Activated T-helper 1 cell treated with Interleukin-2 at 50 U/mL for 16 hours (primary cell): ENCODE data around the gene SLC16A6.
"Not testable (repeated sequence)": the region's sequence is repeated elsewhere in the genome, so short reads cannot be mapped to it uniquely, and the experiment has no call there.

Experiments used
- DNase-seq: peaks from one replicate; pipeline ENCODE4 v3.0.0-alpha.2; 2020; ENCODE audit warnings: low read depth

The SLC16A6 gene

DNA sequence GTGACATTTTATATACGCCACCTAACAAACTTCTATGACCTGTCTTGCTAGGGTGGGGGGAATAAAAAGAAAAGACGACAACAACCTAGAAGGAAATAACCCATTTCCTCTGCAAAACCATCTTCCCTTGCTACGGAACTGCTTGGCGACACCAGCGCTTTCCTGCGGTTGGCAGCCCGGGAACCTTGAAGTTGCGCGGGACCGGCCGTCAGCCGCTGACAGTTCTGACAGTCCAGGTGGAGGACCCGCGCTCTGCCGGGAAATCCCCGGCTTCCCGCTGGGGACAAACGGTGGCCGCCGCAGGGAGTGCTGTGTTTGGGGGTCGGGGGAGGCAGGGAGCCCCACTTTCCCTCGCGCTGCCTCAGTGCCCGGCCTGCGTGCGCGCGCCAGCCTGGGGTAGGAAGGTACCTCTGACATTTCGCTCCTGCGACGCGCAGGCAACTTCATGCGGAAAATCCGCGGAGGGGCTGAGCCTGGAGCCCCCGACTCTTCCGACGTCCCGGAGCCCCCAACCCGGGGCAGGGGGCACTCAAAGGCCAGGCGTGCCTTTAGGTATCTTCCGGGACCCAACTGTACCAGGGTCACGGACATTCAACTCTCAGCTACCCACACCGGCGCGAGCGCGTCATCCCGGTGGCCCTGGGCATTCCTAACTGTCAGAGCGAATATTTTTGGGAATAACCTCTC is 516 bp downstream of the SLC16A6 start:
- DNase-seq: peak; percentile 40

DNA sequence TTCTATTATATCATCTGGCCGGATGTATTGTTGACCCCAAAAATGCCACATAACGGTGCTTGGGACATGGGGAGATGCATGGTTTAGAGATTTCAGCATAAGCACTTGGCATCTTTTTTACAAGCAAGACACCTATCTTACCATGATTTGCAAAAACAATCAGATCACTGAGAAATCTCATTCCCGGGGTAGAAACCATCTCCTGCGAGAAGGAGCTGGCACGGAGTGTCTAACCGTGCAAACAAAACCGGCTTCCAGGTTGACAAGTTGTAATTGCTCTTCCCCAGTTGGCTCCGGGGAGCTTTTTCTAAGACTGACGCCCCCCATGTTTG is 1.0 kb downstream of the SLC16A6 start:
- no peak for DNase-seq

GRCh38 chr17:68289473-68289872 is 1.5 kb downstream of the SLC16A6 start:
- DNase-seq: no peak

DNA sequence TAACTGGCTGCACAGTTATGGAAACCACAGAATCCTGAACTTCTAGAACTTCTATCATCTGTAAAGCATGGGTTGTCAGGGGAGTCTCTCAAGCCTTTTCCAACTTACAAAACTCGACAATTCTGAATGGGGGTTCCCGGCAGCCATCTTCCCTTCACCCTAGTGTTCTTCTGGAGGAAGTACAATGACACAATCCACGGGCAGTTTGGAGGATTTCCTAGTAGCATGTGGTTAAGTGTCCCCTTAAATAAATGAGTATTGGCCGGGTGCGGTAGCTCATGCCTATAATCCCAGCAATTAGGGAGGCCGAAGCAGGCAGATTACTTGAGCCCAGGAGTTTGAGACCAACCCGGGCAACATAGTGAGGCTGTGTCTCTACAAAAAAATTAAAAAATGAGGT is 2.1 kb downstream of the SLC16A6 start:
- DNase-seq: no peak

DNA sequence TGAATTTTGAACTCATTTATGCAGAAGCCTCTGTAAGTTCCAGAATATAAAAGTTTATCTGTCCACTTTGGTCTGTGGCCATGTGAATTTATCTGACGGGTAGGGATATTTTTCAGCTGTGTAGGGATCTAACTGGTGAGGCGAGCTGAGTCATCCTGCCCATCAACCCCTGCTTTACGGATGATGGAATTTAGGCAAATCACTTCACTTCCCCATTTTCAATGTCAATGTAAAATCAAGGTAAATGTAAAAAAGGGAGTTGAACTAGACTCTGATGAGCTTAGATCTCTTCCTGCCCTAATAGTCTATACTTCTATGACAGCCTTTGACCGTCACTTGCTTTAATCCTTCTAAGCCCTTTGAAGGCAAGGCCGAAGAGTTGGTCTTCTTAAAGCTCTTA is 2.6 kb downstream of the SLC16A6 start:
- no peak for DNase-seq

- DNase-seq: not testable (repeated sequence)
Observed at GRCh38 chr17:68281965-68282364, 9.0 kb downstream of the SLC16A6 start.

DNA sequence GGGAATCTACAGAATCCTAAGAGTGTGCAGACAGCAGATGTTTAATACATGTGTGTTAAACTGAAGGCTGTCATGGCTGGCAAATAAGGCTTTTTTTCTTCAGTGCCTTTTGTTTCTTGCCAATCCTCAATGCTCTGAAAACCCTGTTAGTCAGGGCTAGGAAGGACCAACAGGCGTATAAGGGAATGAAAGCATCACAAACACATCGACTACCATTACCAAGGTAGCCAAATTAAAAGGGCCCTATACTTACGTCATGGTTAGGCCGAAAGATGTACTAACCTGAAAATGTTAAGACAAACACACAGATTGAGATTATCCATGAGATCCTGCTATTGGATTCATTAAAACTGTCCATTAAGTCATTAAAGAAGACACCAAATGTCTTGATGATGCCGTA is 13.1 kb downstream of the SLC16A6 start:
- DNase-seq: no peak

DNA sequence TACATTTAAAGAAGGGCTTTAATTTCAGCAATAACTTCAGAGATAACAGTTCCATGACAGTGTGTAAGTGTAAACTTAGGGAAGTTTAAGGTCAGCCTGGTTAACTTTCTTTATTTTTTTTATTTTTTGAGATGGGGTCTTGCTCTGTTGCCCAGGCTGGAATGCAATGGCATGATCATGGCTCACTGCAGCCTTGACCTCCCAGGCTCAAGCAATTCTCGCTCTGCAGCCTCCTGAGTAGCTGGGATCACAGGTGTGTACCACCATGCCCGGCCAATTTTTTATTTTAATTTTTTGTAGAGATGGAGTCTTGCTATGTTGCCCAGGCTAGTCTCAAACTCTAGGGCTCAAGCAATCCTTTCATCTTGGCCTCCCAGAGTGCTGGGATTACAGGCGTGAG is 14.6 kb downstream of the SLC16A6 start:
- not testable (repeated sequence) for DNase-seq

- DNase-seq: no peak
Observed at GRCh38 chr17:68273722-68274121, 17.2 kb downstream of the SLC16A6 start.

- DNase-seq: not testable (repeated sequence)
Observed at GRCh38 chr17:68265833-68266232, 25.1 kb downstream of the SLC16A6 start.

GRCh38 chr17:68263101-68263681 is 27.7 kb downstream of the SLC16A6 start:
- DNase-seq: not testable (repeated sequence)

DNA sequence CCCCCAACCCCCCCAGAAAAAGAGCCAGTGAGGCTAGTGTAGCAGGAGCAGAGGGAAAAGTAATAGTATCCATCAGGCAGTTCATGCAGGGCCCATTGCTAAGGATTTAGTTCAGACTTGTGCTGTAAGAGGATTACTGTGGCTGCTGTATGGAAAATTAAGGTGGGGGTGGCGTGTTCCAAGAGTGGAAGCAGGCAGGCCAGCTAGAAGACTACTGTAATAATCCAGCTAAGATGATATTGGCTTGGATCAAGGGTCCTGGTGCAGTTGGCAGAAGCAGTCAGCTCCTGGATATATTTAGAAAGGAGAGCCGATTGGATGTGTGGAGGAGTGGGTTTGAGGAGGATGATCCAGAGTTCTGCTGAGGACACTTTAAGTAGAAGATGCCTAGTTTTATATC is 28.5 kb downstream of the SLC16A6 start:
- DNase-seq: not testable (repeated sequence)

GRCh38 chr17:68260051-68260762 is 30.7 kb downstream of the SLC16A6 start:
- no peak for DNase-seq

DNA sequence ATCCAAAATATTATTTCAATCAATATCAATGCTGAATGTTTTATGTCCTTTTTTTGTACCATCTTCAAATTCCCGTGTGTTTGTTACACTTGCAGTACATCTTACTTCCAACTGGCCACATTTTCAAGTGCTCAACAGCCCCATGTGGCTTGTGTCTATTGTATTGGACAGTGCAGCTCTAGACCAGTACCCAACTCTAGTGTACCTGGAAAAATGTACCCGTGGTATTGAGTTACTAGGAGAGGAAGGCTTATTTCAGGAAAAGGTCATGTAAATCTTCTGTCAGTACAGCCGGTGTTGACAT is 31.3 kb downstream of the SLC16A6 start:
- not testable (repeated sequence) for DNase-seq

- DNase-seq: peak; percentile 63
Observed at GRCh38 chr17:68258890-68259647, 31.9 kb downstream of the SLC16A6 start.

- no peak for DNase-seq
Observed at GRCh38 chr17:68257934-68258333, 33.0 kb downstream of the SLC16A6 start.

GRCh38 chr17:68256701-68257100 is 34.2 kb downstream of the SLC16A6 start:
- not testable (repeated sequence) for DNase-seq

- DNase-seq: no peak
Observed at GRCh38 chr17:68255731-68256538, 35.0 kb downstream of the SLC16A6 start.

DNA sequence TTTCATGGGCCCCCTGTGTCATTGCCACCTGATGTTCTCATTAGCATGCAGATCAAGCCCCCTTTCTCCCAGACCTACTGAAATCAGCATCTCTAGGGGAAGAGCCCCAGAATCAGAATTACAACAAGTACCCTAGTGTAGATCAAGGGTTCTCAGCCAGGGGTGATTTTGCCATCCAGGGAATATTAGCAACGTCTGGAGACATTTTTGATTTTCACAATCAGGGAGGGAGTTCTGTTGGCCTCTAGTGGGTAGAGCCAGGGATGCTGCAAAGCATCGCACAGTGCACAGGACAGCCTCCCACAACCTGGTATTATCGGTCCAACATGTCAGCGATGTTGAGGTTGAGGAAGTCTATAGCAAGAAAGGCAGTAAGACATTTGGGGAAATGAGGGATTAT is 35.8 kb downstream of the SLC16A6 start:
- DNase-seq: no peak

- not testable (repeated sequence) for DNase-seq
Observed at GRCh38 chr17:68253426-68253825, 37.5 kb downstream of the SLC16A6 start.

DNA sequence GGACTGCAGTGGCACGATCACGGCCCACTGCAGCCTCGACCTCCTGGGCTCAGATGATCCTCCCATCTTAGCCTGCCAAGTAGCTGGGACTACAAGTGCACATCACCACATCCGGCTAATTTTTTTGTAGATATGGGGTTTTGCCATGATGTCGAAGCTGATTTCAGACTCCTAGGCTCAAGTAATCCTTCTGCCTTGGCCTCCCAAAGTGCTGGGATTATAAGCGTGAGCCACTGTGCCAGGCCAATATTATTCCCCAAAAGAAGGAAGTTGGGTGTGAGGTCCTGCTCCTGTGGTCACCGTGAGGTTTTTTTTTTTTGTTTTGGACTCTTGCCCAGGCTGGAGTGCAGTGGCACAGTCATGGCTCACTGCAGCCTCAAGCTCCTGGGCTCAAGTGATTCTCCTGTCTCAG is 41.6 kb downstream of the SLC16A6 start:
- no peak for DNase-seq

DNA sequence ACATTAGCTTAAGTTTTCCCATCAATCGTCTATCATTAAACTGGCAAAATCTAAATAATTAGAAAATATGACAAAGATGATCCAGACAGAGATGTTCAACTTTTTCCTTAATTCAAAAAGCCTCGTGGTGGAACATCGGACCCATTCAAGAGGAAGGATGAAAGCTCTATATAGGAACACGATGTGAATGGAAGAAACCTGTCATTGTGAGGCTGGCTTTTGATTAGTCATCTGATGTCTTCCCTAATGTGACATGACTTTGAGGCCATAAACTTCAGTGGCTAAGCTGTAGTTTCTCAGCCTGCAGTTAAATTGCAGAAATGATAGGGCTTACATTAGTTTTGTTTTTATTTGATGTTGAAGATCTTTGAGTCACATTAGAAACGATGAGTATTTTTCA is 42.0 kb downstream of the SLC16A6 start:
- DNase-seq: no peak
